Thymus (tissue), 11 donors: ENCODE results near the gene CNR2. TPM values are rescaled to one million over a fixed set of nuclear protein-coding genes. Genes with fewer than 3 reads are reported as not detected.
A peak's percentile ranks its signal among the peaks of the same experiment; 100 is the strongest.

Source experiments
- DNase-seq, 9 donors: peaks; one replicate each; pipeline ENCODE4 v3.0.0-alpha.2; 2013; ENCODE audit warnings: low spot score in 9 of 9, low read depth in 6 of 9, missing footprints in 1 of 9
- H3K27ac ChIP-seq, 2 donors: one replicate each; pipeline ENCODE4 v1.5.1; 2013; ENCODE audit warnings: control low read depth in 1 of 2, low read depth in 1 of 2, low read length in 1 of 2, mild to moderate bottlenecking in 1 of 2, moderate library complexity in 1 of 2
- H3K27me3 ChIP-seq, 2 donors: one replicate each; pipeline ENCODE4 v1.5.1; 2013; ENCODE audit warnings: low read length in 1 of 2; ENCODE audit not compliant: control insufficient read depth in 2 of 2, insufficient read depth in 1 of 2
- H3K36me3 ChIP-seq, 2 donors: one replicate each; pipeline ENCODE4 v1.5.1; 2013; ENCODE audit warnings: low read length in 1 of 2, mild to moderate bottlenecking in 1 of 2, moderate library complexity in 1 of 2; ENCODE audit not compliant: control insufficient read depth in 2 of 2, insufficient read depth in 2 of 2
- H3K4me1 ChIP-seq, 2 donors: one replicate each; pipeline ENCODE4 v1.5.1; 2013; ENCODE audit warnings: low read length in 2 of 2; ENCODE audit not compliant: control insufficient read depth in 2 of 2, insufficient read depth in 2 of 2
- H3K4me3 ChIP-seq, 2 donors: one replicate each; pipeline ENCODE4 v1.5.1; 2013; ENCODE audit warnings: low read length in 2 of 2, control low read depth in 1 of 2, mild to moderate bottlenecking in 1 of 2
- H3K9me3 ChIP-seq, 2 donors: one replicate each; pipeline ENCODE4 v1.5.1; 2013; ENCODE audit warnings: low read length in 1 of 2, mild to moderate bottlenecking in 1 of 2; ENCODE audit not compliant: control insufficient read depth in 2 of 2, insufficient read depth in 1 of 2
- WGBS: extraction: QIAGEN DNeasy Blood & Tissue Kit; methylation state at CpG from one replicate; pipeline ENCODE4 v1.1.7; 2013; 5-methylcytosine and 5-hydroxymethylcytosine counted together
- polyA plus RNA-seq: library from polyadenylated mRNA; stranded (reverse); fragments of 200-250 nt; gene quantifications from one replicate; pipeline ENCODE4 v1.2.3, GENCODE V29; 2013
- total RNA-seq: library from RNA; stranded (reverse); fragments of 120-200 nt; gene quantifications from one replicate; pipeline ENCODE4 v1.2.4, GENCODE V29; 2013
- donor health status: healthy.

Gene CNR2
- total and polyA plus RNA-seq, 2 donors = 1.5 to 1.8 TPM

DNA sequence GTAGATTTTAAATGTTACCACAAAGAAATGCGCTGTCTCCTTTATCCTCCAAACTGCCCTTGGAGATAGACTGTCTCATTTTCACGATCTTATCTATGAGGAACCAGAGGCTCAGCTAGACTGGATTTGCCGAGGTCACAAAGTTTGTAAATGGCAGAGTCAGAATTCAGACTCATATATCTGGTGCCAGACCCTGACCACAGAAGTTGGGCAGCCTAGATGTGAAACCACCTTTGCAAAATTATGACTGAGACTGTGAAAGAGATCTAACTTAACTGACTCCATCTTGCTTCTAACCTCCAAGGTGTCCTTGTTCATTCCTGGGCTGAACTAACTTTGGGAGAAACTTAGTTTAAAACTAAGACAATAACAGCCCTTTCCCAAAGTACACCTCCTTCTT is 14.1 kb downstream of the CNR2 start:
- Histone ChIP-seq H3K4me3 (no peak overlapping the region), H3K27me3 (peaks cover 4 to 29% of the 10 kb centered on the region in 2 donors), H3K27ac (no peak overlapping the region), H3K4me1 (peaks cover 7 to 18% of the 10 kb centered on the region in 2 donors), H3K36me3 (no peaks in the 10 kb centered on the region), H3K9me3 (peaks cover 0 to 1% of the 10 kb centered on the region in 2 donors)
- 33% methylated on average over 3 of the region's 3 CpGs for WGBS
- no peak for DNase-seq

DNA sequence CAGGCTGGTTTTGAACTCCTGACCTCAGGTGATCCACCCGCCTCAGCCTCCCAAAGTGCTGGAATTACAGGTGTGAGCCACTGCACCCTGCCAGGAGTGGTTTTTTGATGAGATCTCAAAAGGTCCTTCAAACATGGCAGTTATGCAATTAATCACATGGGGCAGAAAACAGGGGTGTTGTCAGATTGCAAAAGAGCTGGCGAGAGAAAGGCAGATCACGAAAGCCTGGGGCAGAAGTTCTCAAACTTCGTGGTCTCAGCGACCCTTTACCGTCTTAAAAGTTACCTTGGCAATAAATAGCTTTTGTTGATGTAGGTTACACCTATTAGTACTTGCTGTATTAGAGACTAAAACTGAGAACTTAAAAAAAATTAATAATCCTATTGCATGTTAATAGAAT is 16.1 kb downstream of the CNR2 start:
- no peak overlapping the region for H3K27ac ChIP-seq
- 50% methylated on average over 6 of the region's 6 CpGs for WGBS
- no peak for DNase-seq

DNA sequence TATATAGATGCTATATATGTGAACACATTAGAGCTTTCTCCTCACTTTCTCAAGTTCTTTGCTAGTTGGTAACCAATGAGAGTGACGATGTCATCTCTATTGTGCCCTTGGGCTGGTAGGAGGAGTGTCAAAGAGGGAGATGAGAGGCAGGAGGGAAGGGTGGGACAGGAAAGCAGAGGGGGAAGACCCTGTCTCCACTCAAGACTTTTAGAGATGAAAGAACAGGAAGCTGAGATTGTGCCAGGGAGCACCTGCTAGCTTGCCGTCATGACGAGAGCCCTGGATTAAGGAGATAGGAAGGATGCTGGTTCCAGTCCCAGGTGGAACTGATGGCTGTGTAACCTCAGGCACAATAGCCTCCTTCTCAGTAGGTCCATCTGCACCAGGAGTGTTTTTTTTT is 16.7 kb downstream of the CNR2 start:
- peaks cover 7 to 14% of the 10 kb centered on the region in 2 donors for H3K4me1 ChIP-seq
- H3K4me3 ChIP-seq = no peak overlapping the region
- H3K27ac ChIP-seq = no peak overlapping the region
- no peaks in the 10 kb centered on the region for H3K9me3 ChIP-seq
- no peaks in the 10 kb centered on the region for H3K36me3 ChIP-seq
- peaks cover 0 to 6% of the 10 kb centered on the region in 2 donors for H3K27me3 ChIP-seq
- DNase-seq = peak in 2 of 9 donors; percentile 30 to 56
- WGBS = 4% methylated on average over 3 of the region's 3 CpGs

More for the DNA sequence above, 16.1 kb downstream of the CNR2 start:
- Histone ChIP-seq H3K4me3 (no peak overlapping the region), H3K36me3 (no peaks in the 10 kb centered on the region), H3K9me3 (no peaks in the 10 kb centered on the region), H3K4me1 (peaks cover 7 to 14% of the 10 kb centered on the region in 2 donors), H3K27me3 (peaks cover 0 to 12% of the 10 kb centered on the region in 2 donors)

DNA sequence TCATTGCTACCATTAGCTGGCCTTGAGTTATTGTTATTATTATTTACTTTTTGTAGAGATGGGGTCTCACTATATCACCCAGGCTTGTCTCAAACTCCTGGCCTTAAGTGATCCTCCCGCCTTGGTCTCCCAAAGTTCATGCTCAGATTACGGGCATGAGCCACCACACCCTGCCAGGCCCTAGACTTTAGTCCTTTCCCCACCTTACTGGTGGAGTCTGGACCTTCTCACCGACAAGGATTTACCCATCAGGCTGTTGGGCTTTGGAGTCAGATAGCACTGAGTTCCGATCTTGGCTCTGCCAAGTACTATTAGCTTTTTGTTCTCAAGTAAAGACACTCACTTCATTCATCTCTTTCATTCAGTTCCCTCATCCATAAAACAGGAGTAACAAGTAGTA is 17.2 kb downstream of the CNR2 start:
- Histone ChIP-seq H3K9me3 (no peaks in the 10 kb centered on the region), H3K4me3 (no peak overlapping the region), H3K27ac (no peak overlapping the region), H3K36me3 (no peaks in the 10 kb centered on the region), H3K4me1 (peaks cover 7 to 14% of the 10 kb centered on the region in 2 donors), H3K27me3 (peaks cover 0 to 1% of the 10 kb centered on the region in 2 donors)
- WGBS = 73% methylated on average over 4 of the region's 4 CpGs
- no peak for DNase-seq

DNA sequence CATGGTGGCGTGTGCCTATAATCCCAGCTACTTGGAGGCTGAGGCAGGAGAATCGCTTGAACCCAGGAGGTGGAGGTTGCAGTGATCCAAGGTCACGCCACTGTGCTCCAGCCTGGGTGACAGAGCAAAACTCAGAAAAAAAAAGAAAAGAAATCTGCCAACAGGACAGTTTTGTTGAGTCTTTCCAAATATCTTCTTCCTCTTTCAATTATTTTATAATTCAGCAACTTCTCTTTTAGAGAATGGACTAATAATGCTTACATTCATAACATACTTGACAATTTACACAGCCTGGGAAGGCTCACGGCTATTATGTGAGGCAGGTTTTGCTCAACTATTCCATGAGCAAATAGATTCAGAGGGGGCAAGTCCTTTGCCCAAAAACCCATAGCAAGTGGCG is 18.1 kb downstream of the CNR2 start:
- WGBS = 98% methylated on average over 5 of the region's 5 CpGs
- no peak for DNase-seq
- Histone ChIP-seq H3K4me3 (no peak overlapping the region), H3K27ac (no peak overlapping the region), H3K4me1 (peaks cover 7 to 14% of the 10 kb centered on the region in 2 donors), H3K9me3 (no peaks in the 10 kb centered on the region), H3K27me3 (no peaks in the 10 kb centered on the region), H3K36me3 (no peaks in the 10 kb centered on the region)

DNA sequence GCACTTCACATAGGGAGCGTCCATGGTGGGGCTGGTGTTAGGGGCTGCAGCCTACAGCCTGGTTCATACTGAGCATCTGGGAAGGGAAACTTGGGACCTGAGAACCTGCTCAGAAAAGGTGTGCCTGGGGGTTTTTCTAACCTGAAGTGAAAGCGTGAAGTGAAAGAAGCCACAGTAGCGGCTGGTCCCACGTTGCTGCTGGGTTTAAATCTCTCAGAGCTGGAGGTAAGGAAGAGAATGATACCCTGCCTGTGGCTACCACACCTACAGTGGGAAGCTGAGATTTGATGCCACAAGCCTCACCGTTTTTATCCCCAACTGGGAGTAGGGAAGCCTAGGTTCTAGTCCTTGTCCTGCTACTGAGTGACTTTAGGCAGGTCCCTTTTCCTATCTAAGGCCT is 24.1 kb downstream of the CNR2 start:
- Histone ChIP-seq H3K36me3 (no peaks in the 10 kb centered on the region), H3K9me3 (no peaks in the 10 kb centered on the region), H3K4me3 (no peak overlapping the region), H3K27me3 (no peaks in the 10 kb centered on the region), H3K27ac (no peak overlapping the region), H3K4me1 (no peaks in the 10 kb centered on the region)
- 87% methylated on average over 5 of the region's 5 CpGs for WGBS
- no peak for DNase-seq

DNA sequence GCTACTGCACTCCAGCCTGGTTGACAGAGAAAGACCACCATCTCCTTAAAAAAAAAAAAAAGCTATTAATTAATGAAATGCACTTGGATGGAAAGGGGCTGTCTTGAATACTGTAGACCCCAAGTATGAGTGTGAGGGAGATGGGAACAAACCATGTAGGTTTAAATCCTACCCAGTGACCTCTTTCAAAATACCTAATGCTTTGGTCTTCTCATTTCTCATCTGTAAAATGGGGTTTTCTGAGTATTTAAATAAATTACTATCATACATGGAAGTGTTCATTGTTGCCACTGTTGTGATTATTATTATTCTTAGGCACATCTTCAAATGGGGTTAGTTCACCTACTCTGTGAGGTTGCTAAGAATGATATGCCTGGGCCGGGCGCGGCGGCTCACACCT is 27.9 kb downstream of the CNR2 start:
- Histone ChIP-seq H3K4me1 (no peaks in the 10 kb centered on the region), H3K27me3 (no peaks in the 10 kb centered on the region), H3K9me3 (peaks cover 0 to under 1% of the 10 kb centered on the region in 2 donors), H3K36me3 (no peaks in the 10 kb centered on the region), H3K27ac (no peak overlapping the region), H3K4me3 (no peak overlapping the region)
- no peak for DNase-seq
- WGBS = 91% methylated on average over 4 of the region's 4 CpGs

DNA sequence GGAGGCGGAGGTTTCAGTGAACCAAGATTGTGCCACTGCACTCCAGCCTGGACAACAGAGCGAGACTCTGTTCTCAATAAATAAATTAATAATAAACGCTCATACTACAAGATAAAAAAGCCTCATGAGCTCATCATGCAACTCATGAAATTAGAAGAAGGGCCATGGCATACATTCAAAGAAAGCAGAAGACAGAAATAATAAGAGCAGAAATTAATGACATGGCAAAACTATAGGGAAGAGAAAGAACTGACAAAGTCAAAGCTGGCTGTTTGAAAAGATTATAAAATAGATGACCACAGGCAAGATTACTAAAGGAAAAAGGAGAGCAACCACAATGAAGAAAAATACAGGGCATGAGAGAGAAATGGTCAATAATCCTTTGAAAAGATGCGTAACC is 30.4 kb downstream of the CNR2 start:
- DNase-seq = no peak
- no peak overlapping the region for H3K27ac ChIP-seq
- peaks cover 0 to 22% of the 10 kb centered on the region in 2 donors for H3K9me3 ChIP-seq
- H3K4me1 ChIP-seq = no peaks in the 10 kb centered on the region
- no peaks in the 10 kb centered on the region for H3K27me3 ChIP-seq
- no peaks in the 10 kb centered on the region for H3K36me3 ChIP-seq
- 87% methylated on average over 4 of the region's 4 CpGs for WGBS
- no peak overlapping the region for H3K4me3 ChIP-seq

DNA sequence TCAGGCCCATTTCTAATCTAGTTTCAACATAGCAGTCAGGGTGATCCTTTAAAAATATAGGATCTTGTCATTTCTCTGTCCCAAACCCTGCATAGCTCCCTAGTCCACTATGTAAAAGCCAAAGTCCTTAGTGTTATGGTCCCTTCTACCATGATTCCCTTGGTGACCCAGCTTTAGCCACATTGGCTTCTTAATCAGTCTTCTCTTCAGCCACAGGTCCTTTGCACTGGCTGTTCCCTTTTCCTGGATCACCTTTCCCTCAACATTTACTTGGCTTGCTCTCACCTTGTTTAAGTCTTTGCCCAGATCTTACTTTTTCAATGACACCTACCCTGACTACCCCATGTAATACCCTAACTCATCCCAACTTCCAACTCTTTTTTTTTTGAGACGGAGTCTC is 33.4 kb downstream of the CNR2 start:
- WGBS = 92% methylated on average over 1 of the region's 1 CpG
- Histone ChIP-seq H3K4me1 (no peaks in the 10 kb centered on the region), H3K9me3 (peaks cover 0 to 25% of the 10 kb centered on the region in 2 donors), H3K4me3 (no peak overlapping the region), H3K27ac (no peak overlapping the region), H3K36me3 (no peaks in the 10 kb centered on the region), H3K27me3 (no peaks in the 10 kb centered on the region)
- DNase-seq = no peak

DNA sequence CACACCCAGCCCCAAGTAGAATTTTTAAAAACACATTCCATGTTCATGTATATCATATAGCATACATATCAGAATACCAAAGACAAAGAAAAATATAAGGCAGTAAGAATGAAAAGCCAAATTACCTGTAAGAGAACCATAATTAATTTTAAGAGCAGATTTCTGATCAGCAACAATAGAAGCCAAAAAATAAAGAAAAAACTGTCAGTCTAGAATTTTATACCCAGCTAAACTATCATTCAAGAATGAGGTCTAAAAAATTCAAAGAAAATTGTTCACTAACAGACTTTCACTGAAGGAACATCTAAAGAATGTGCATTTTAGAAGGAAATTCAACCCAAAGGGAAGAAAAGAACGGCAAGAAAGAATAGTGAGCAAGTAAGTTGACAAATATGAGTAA is 34.5 kb downstream of the CNR2 start:
- peaks cover 0 to 25% of the 10 kb centered on the region in 2 donors for H3K9me3 ChIP-seq
- 89% methylated on average over 1 of the region's 1 CpG for WGBS
- H3K27ac ChIP-seq = no peak overlapping the region
- H3K36me3 ChIP-seq = no peaks in the 10 kb centered on the region
- no peaks in the 10 kb centered on the region for H3K4me1 ChIP-seq
- no peaks in the 10 kb centered on the region for H3K27me3 ChIP-seq
- H3K4me3 ChIP-seq = no peak overlapping the region
- no peak for DNase-seq
